WERI-Rb-1 (cell line): Measurements from ENCODE around the gene LPP.

ENCODE experiments used
- DNase-seq: peaks from one replicate; pipeline ENCODE4 v3.0.0-alpha.2; 2020
- H3K27ac ChIP-seq: fragments of 250-450 bp; sonication (Bioruptor Pico); 2 replicates; pipeline ENCODE4 v1.5.1; 2020; ENCODE audit warnings: mild to moderate bottlenecking, moderate library complexity
- H3K27me3 ChIP-seq: fragments of 250-450 bp; sonication (Bioruptor Pico); 2 replicates; pipeline ENCODE4 v1.5.1; 2021; ENCODE audit warnings: mild to moderate bottlenecking, low read depth, moderate library complexity; ENCODE audit not compliant: insufficient read depth, severe bottlenecking
- H3K36me3 ChIP-seq: fragments of 250-450 bp; sonication (Bioruptor Pico); 2 replicates; pipeline ENCODE4 v1.5.1; 2020; ENCODE audit warnings: mild to moderate bottlenecking, moderate library complexity
- H3K4me3 ChIP-seq: 2 replicates; pipeline ENCODE4 v1.5.1; 2011; ENCODE audit warnings: low read depth, mild to moderate bottlenecking, control low read depth, low read length
- H3K9me3 ChIP-seq: fragments of 250-450 bp; sonication (Bioruptor Pico); 2 replicates; pipeline ENCODE4 v1.5.1; 2021; ENCODE audit warnings: mild to moderate bottlenecking, moderate library complexity; ENCODE audit not compliant: severe bottlenecking
- CTCF ChIP-seq: IDR thresholded peaks from 2 replicates; pipeline ENCODE4 v1.5.1; 2011; ENCODE audit warnings: low read depth, mild to moderate bottlenecking, control low read depth, inconsistent platforms, low read length

The LPP gene

GRCh38 chr3:188171682-188172467 is 17.9 kb downstream of the LPP start:
- no peak for DNase-seq
- no peak overlapping the region for H3K27ac ChIP-seq
- no peaks in the 10 kb centered on the region for H3K36me3 ChIP-seq
- no peak overlapping the region for H3K4me3 ChIP-seq
- TF ChIP-seq CTCF, result no peak
- no peaks in the 10 kb centered on the region for H3K9me3 ChIP-seq
- H3K27me3 ChIP-seq, result no peaks in the 10 kb centered on the region

- H3K27ac ChIP-seq, result no peak overlapping the region
- DNase-seq, result no peak
- TF ChIP-seq CTCF, result no peak
- H3K27me3 ChIP-seq, result no peaks in the 10 kb centered on the region
- H3K9me3 ChIP-seq, result no peaks in the 10 kb centered on the region
- H3K36me3 ChIP-seq, result no peaks in the 10 kb centered on the region
- no peak overlapping the region for H3K4me3 ChIP-seq
Measured at GRCh38 chr3:188174317-188175044, 20.5 kb downstream of the LPP start.

- Histone ChIP-seq H3K36me3 (no peaks in the 10 kb centered on the region), H3K27me3 (no peaks in the 10 kb centered on the region), H3K4me3 (no peak overlapping the region), H3K9me3 (no peaks in the 10 kb centered on the region), H3K27ac (no peak overlapping the region)
- TF ChIP-seq CTCF, result no peak
- no peak for DNase-seq
Measured at GRCh38 chr3:188176476-188176875, 22.5 kb downstream of the LPP start.

- H3K4me3 ChIP-seq, result no peak overlapping the region
- no peaks in the 10 kb centered on the region for H3K36me3 ChIP-seq
- H3K27me3 ChIP-seq, result no peaks in the 10 kb centered on the region
- H3K9me3 ChIP-seq, result no peaks in the 10 kb centered on the region
- TF ChIP-seq CTCF, result no peak
- no peak for DNase-seq
- H3K27ac ChIP-seq, result no peak overlapping the region
Measured at GRCh38 chr3:188176884-188177283, 22.9 kb downstream of the LPP start.

GRCh38 chr3:188177721-188178120 is 23.8 kb downstream of the LPP start:
- Histone ChIP-seq H3K9me3 (no peaks in the 10 kb centered on the region), H3K27ac (no peak overlapping the region), H3K36me3 (no peaks in the 10 kb centered on the region), H3K4me3 (no peak overlapping the region), H3K27me3 (no peaks in the 10 kb centered on the region)
- TF ChIP-seq CTCF, result no peak
- DNase-seq, result no peak
